Pancreas (tissue), 10 donors: Measurements from ENCODE around the gene SYT10. TPM values are rescaled to one million over a fixed set of nuclear protein-coding genes. Genes with fewer than 3 reads are reported as not detected.
A peak's percentile ranks its signal among the peaks of the same experiment; 100 is the strongest.
"Not testable (repeated sequence)": the region's sequence is repeated elsewhere in the genome, so short reads cannot be mapped to it uniquely, and the experiment has no call there.

ENCODE experiments used
- ATAC-seq, 4 donors: fragments of 200-7000 bp; cut with Tn5 transposase; one replicate each; pipeline versions ENCODE4 v1.8.0 to v1.9.1; 2020; ENCODE audit warnings: mild to moderate bottlenecking in 4 of 4, moderate library complexity in 4 of 4
- DNase-seq, 6 donors: peaks; one replicate each; pipeline ENCODE4 v3.0.0-alpha.2; 2020
- FAIRE-seq: peaks from 2 replicates; lab custom pipeline; 2012; peaks lifted over from hg19 to GRCh38; lab: Jason Lieb, UNC
- H3K27ac ChIP-seq, 4 donors: fragments of 200-600 bp; sonication (generic); 1 replicate in 3 of 4; 2 replicates in 1 of 4; pipeline versions ENCODE4 v1.5.0 to v1.8.0; 2020
- H3K27me3 ChIP-seq, 4 donors: fragments of 200-600 bp; one replicate each; pipeline ENCODE4 v1.8.0; 2021
- H3K36me3 ChIP-seq, 3 donors: fragments of 200-600 bp; sonication (generic) in 1 of 3; one replicate each; pipeline versions ENCODE4 v1.5.0 to v1.8.0; 2020 to 2021
- H3K4me1 ChIP-seq, 3 donors: fragments of 200-600 bp; one replicate each; pipeline ENCODE4 v1.8.0; 2021
- H3K4me3 ChIP-seq, 4 donors: fragments of 200-600 bp; sonication (generic) in 2 of 4; one replicate each; pipeline versions ENCODE4 v1.5.0 to v1.8.0; 2020 to 2021
- H3K9me3 ChIP-seq, 4 donors: fragments of 200-600 bp; one replicate each; pipeline ENCODE4 v1.8.0; 2021
- CTCF ChIP-seq, 4 donors: fragments of 200-600 bp; sonication (generic) in 3 of 4; IDR thresholded peaks; one replicate each; pipeline versions ENCODE4 v1.5.0 to v1.8.0; 2021; ENCODE audit warnings: antibody characterized with exemption in 4 of 4
- WGBS, 2 donors: extraction: QIAGEN DNeasy Blood & Tissue Kit; methylation state at CpG; one replicate each; pipeline ENCODE4 v1.1.7; 2013; 5-methylcytosine and 5-hydroxymethylcytosine counted together
- intact Hi-C, 3 donors: fragments of 100-400 bp; cut with DNase I; formaldehyde crosslinking; loops; one replicate each; pipeline versions ENCODE4 v1.11.1 to v1.14.2; 2022
- polyA plus RNA-seq, 2 donors: library from polyadenylated mRNA; stranded (reverse); fragments of 200-250 nt; gene quantifications; one replicate each; pipeline ENCODE4 v1.2.3, GENCODE V29; 2013
- total RNA-seq, 6 donors: library from RNA; stranded (reverse); fragmentation: NEBNext Ultra II Directional in 4 of 6; extraction: Animal tissue kit (Norgen Biotek cat#: 25700) in 4 of 6; gene quantifications; one replicate each; pipeline versions ENCODE4 v1.2.1 to v1.2.4, GENCODE V29; 2021 to 2023
- donor health status: healthy with polysubstance abuse.
- donor health status: DM: no; HTN: no; CAD: no; lungs with moderate emphysema.
- donor health status: DM: no; HTN: no; CAD: no.
- donor health status: control.
- donor health status: control.
- donor health status: Bipolar disorder and iron deficiency.
- donor health status: DM: yes; HTN: yes; CAD: no.
- donor health status: DM: no; HTN: no; CAD: no.
- donor health status: DM: no; HTN: no; CAD: no.
- donor health status: DM: yes; HTN: yes; CAD: no.

SYT10 gene
- total and polyA plus RNA-seq, 8 donors = 0.03 to 0.05 TPM; not detected in 6

DNA sequence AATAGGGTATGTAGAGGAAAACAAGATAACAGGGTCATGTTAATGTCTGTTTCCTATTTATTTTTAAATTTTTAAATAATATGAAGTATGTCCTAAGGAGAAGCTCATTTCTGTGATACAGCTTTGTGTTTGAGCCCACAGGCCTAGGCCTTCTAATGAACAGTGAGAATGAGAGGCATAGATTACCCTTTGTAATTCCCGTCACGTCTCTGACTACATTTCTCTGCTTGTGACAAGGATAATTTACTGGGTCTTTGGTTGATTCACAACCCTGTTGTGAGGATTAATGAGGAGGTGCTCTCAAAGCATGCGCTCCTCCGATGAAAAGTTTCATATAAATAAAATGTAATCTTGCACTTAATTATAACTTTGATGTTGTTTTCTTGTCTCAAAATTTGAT lies 56.1 kb downstream of the SYT10 start:
- Histone ChIP-seq H3K4me1 (no peaks in the 10 kb centered on the region), H3K36me3 (no peaks in the 10 kb centered on the region), H3K27me3 (no peaks in the 10 kb centered on the region), H3K4me3 (no peak overlapping the region), H3K9me3 (no peaks in the 10 kb centered on the region), H3K27ac (no peak overlapping the region)
- ATAC-seq (no peak), DNase-seq (no peak), FAIRE-seq (no peak)
- intact Hi-C loops = no loop called here
- no peak for TF ChIP-seq CTCF (IDR thresholded peaks at IDR 0.05)
- 71 to 84% methylated on average over 4 of the region's 4 CpGs for WGBS, 2 donors

- Histone ChIP-seq H3K27ac (no peak overlapping the region), H3K4me3 (no peak overlapping the region), H3K36me3 (no peaks in the 10 kb centered on the region), H3K4me1 (no peaks in the 10 kb centered on the region), H3K9me3 (no peaks in the 10 kb centered on the region), H3K27me3 (no peaks in the 10 kb centered on the region)
- no peak for DNase-seq
- no peak for ATAC-seq
- WGBS, 2 donors = 25 to 48% methylated on average over 1 of the region's 1 CpG
- no peak for FAIRE-seq
- no peak for TF ChIP-seq CTCF (IDR thresholded peaks at IDR 0.05)
- intact Hi-C loops = no loop called here
Observed at GRCh38 chr12:33376153-33376552, 63.5 kb downstream of the SYT10 start.

- intact Hi-C loops = no loop called here
- no peaks in the 10 kb centered on the region for H3K9me3 ChIP-seq
- peaks cover 0 to 3% (median 0%) of the 10 kb centered on the region in 3 donors for H3K4me1 ChIP-seq
- H3K27me3 ChIP-seq = no peaks in the 10 kb centered on the region
- no peak overlapping the region for H3K27ac ChIP-seq
- no peak for TF ChIP-seq CTCF (IDR thresholded peaks at IDR 0.05)
- FAIRE-seq = no peak
- no peak overlapping the region for H3K4me3 ChIP-seq
- no peaks in the 10 kb centered on the region for H3K36me3 ChIP-seq
- ATAC-seq = no peak
- DNase-seq = no peak
- 51 to 61% methylated on average over 2 of the region's 2 CpGs for WGBS, 2 donors
Observed at GRCh38 chr12:33370318-33370717, 69.3 kb downstream of the SYT10 start.

GRCh38 chr12:33357181-33357580 lies 82.4 kb downstream of the SYT10 start:
- Histone ChIP-seq H3K4me1 (no peaks in the 10 kb centered on the region), H3K9me3 (no peaks in the 10 kb centered on the region), H3K36me3 (no peaks in the 10 kb centered on the region), H3K4me3 (no peak overlapping the region), H3K27me3 (no peaks in the 10 kb centered on the region), H3K27ac (no peak overlapping the region)
- intact Hi-C loops = no loop called here
- FAIRE-seq = no peak
- 49 to 58% methylated on average over 2 of the region's 2 CpGs for WGBS, 2 donors
- ATAC-seq = no peak
- DNase-seq = no peak
- no peak for TF ChIP-seq CTCF (IDR thresholded peaks at IDR 0.05)

- no peak for TF ChIP-seq CTCF (IDR thresholded peaks at IDR 0.05)
- Histone ChIP-seq H3K27me3 (no peaks in the 10 kb centered on the region), H3K4me3 (no peak overlapping the region), H3K27ac (no peak overlapping the region), H3K4me1 (no peaks in the 10 kb centered on the region), H3K36me3 (no peaks in the 10 kb centered on the region), H3K9me3 (no peaks in the 10 kb centered on the region)
- DNase-seq (no peak), ATAC-seq (no peak), FAIRE-seq (no peak)
- intact Hi-C loops = no loop called here
Observed at GRCh38 chr12:33349791-33350190, 89.8 kb downstream of the SYT10 start.

DNA sequence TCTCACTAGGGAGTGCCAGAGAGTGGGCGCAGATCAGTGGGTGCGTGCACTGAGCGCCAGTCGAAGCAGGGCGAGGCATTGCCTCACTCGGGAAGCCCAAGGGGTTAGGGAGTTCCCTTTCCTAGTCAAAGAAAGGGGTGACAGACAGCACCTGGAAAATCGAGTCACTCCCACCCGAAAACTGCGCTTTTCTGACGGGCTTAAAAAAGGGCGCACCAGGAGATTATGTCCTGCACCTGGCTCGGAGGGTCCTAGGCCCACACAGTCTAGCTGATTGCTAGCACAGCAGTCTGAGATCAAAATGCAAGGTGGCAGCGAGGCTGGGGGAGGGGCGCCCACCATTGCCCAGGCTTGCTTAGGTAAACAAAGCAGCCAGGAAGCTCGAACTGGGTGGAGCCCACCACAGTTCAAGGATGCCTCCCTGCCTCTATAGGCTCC lies 107.6 kb downstream of the SYT10 start:
- H3K4me1 ChIP-seq, H3K4me3 ChIP-seq, H3K27ac ChIP-seq, H3K36me3 ChIP-seq, H3K27me3 ChIP-seq, H3K9me3 ChIP-seq, FAIRE-seq, ATAC-seq, intact Hi-C loops: not testable (repeated sequence)
- WGBS, 2 donors = 64 to 80% methylated on average over 15 of the region's 15 CpGs
- DNase-seq = peak in 1 of 6 donors; percentile 15
